ENCODE measurements around the gene IQGAP2. TPM values are rescaled to one million over a fixed set of nuclear protein-coding genes. Genes with fewer than 3 reads are reported as not detected.
A peak's percentile ranks its signal among the peaks of the same experiment; 100 is the strongest.

The IQGAP2 gene
- total RNA-seq, 3 donors from 2014 or later (not counting 1 experiment from before 2014, with no cell fraction given) = 172 to 218 (median 207) TPM

DNA sequence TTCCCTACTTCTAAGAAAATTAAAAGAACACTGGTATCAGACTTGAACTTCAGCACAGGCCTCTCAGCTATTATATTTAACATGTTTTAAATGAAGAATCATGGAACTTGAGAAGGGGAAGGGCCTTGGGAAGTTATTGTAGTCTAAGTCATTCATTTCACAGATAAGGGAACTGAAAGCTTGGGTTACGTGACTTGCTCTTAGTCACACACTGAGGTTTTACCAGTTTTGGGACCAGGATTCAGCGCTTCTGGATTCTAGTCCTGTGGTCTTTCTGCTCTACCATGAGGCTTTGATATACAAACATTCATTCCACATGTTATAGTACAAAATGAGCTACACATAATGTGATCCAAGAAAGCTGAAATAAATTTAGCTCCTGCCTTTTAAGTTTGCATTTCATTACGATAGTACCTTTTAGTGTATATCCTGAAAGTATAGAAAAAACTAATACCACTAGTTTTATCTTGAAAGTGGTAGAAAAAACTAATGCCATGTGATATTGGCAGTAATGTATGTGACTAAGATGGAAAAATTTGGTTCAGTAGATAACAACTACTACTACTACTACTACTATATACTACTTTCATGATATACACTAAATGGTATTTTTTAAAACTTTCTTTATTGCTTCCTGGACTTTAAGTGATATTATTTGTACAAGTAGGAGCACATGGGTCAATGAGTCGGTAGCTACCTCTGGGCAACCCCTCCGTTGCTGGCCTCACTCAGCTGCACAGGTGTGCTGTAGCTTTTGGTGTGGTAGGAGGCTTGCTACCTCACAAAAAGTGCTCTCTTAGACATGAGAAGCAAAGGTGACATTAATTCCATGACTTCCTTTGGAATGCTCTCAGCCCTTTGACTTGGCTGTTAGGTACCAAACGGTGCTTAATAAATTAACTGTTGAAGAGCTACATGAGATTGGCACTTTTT, 179.4 kb downstream of the IQGAP2 start:
- ATAC-seq = peak in 1 of 3 donors; percentile 42
- Mint-ChIP-seq H3K27me3 (ENCODE audit: low read depth in 2 of 2) (no peaks in the 10 kb centered on the region), H3K9me3 (no peaks in the 10 kb centered on the region), H3K36me3 (no peaks in the 10 kb centered on the region), H3K27ac (peak overlapping the region; percentile 75 to 82), H3K4me3 (no peak overlapping the region), H3K4me1 (peaks cover 20 to 33% of the 10 kb centered on the region in 2 donors)
- peak in 1 of 2 donors; percentile 12 for DNase-seq
- H3K27me3 ChIP-seq (ENCODE audit: control insufficient read depth, insufficient read depth, low read length) = no peaks in the 10 kb centered on the region
- H3K4me1 ChIP-seq (ENCODE audit: control insufficient read depth, insufficient read depth, low read length) = peaks cover 6% of the 10 kb centered on the region
- TF ChIP-seq, protein P1, sequence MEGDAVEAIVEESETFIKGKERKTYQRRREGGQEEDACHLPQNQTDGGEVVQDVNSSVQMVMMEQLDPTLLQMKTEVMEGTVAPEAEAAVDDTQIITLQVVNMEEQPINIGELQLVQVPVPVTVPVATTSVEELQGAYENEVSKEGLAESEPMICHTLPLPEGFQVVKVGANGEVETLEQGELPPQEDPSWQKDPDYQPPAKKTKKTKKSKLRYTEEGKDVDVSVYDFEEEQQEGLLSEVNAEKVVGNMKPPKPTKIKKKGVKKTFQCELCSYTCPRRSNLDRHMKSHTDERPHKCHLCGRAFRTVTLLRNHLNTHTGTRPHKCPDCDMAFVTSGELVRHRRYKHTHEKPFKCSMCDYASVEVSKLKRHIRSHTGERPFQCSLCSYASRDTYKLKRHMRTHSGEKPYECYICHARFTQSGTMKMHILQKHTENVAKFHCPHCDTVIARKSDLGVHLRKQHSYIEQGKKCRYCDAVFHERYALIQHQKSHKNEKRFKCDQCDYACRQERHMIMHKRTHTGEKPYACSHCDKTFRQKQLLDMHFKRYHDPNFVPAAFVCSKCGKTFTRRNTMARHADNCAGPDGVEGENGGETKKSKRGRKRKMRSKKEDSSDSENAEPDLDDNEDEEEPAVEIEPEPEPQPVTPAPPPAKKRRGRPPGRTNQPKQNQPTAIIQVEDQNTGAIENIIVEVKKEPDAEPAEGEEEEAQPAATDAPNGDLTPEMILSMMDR (IDR thresholded peaks at IDR 0.05) = no peak
- 85% methylated on average over 4 of the region's 6 CpGs for WGBS (ENCODE audit: insufficient coverage)
- H3K36me3 ChIP-seq (ENCODE audit: control insufficient read depth, insufficient read depth, low read length) = peaks cover 6% of the 10 kb centered on the region
- H3K27ac ChIP-seq (ENCODE audit: low read length) = peak overlapping the region; percentile 14
- intact Hi-C loops (cut with micrococcal nuclease) = loop anchor here (1.0 to 5.0 kb wide), 4 partner anchors 35 to 508 kb away; partner anchors contain the start of gene IQGAP2
- no peak overlapping the region for H3K4me3 ChIP-seq (ENCODE audit: low read length)
- no peaks in the 10 kb centered on the region for H3K9me3 ChIP-seq (ENCODE audit: control insufficient read depth, insufficient read depth, low read length)

DNA sequence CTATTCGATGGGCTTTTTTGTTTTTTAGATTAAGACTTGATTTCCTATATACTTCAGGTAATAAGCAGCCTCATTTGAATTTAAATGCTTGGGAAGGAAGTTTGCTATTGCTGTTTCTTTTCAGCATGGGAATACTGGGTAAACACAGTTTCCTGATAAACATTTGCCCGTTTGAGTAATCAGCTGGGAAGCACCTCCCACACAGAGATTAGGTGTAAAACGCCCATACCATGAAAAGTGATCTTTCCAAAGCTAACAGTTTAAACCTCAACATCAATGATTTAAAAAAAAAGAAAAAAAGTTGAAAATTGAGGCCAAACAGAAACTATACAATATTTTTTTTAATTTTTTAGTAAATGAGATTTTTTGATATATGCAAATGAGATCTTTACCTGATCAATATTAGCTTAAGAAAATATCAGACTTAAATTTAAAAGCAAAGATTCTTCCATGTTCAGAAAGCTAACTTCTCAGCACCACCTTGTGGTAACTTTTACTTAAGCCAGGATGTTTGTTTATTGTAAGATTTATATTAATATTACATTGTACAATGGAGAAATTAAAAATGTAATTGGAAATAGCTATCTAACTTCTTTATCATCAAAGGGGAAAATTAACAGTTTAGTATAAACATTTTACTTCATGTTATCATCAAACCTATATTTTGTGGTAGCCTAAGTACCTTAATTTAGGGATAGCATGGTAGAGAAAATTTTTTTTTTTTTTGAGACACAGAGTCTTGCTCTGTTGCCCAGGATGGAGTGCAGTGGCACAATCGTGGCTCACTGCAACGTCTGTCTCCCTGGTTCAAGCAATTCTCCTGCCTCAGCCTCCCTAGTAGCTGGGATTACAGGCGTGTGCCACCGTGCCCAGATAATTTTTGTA, 180.3 kb downstream of the IQGAP2 start:
- no peaks in the 10 kb centered on the region for H3K36me3 Mint-ChIP-seq
- no peaks in the 10 kb centered on the region for H3K9me3 Mint-ChIP-seq
- no peaks in the 10 kb centered on the region for H3K27me3 ChIP-seq (ENCODE audit: control insufficient read depth, insufficient read depth, low read length)
- DNase-seq = peak in 1 of 2 donors; percentile 61
- H3K4me1 ChIP-seq (ENCODE audit: control insufficient read depth, insufficient read depth, low read length) = peaks cover 6% of the 10 kb centered on the region
- TF ChIP-seq, protein P1 (IDR thresholded peaks at IDR 0.05) = peak; percentile 56
- WGBS (ENCODE audit: insufficient coverage) = 73% methylated on average over 5 of the region's 7 CpGs
- H3K27ac ChIP-seq (ENCODE audit: low read length) = no peak overlapping the region
- intact Hi-C loops (cut with micrococcal nuclease) = loop anchor here (1.0 to 5.0 kb wide), 4 partner anchors 36 to 509 kb away; partner anchors contain the start of gene IQGAP2
- peak overlapping the region; percentile 75 to 82 for H3K27ac Mint-ChIP-seq
- peaks cover 13 to 26% of the 10 kb centered on the region in 2 donors for H3K4me1 Mint-ChIP-seq
- no peaks in the 10 kb centered on the region for H3K9me3 ChIP-seq (ENCODE audit: control insufficient read depth, insufficient read depth, low read length)
- peaks cover 3% of the 10 kb centered on the region for H3K36me3 ChIP-seq (ENCODE audit: control insufficient read depth, insufficient read depth, low read length)
- H3K4me3 ChIP-seq (ENCODE audit: low read length) = no peak overlapping the region
- peak in 2 of 3 donors; percentile 33 to 40 for ATAC-seq
- H3K27me3 Mint-ChIP-seq (ENCODE audit: low read depth in 2 of 2) = no peaks in the 10 kb centered on the region
- H3K4me3 Mint-ChIP-seq = no peak overlapping the region

DNA sequence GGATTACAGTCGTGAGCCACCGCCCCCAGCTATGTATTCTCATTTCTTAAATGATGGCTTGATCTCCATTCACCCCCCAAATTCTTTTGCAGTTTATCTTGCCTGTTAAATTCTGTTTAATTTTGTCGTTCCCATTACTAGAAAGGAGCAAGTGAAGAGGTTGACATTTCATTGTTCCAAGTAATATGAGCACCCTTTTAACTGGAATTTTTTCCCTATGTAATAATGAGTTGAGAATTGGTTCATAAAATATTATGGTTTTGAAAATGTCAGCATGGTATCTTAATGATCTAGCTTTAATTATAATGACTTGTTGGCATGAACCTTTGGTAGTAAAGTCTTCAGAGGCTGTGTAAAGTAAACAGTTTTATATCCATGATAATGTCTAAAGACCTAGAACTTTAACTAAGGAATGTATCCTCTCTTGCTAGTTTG, 182.7 kb downstream of the IQGAP2 start:
- H3K4me3 Mint-ChIP-seq = no peak overlapping the region
- 89% methylated on average over 2 of the region's 3 CpGs for WGBS (ENCODE audit: insufficient coverage)
- H3K4me3 ChIP-seq (ENCODE audit: low read length) = no peak overlapping the region
- DNase-seq = no peak
- H3K9me3 ChIP-seq (ENCODE audit: control insufficient read depth, insufficient read depth, low read length) = no peaks in the 10 kb centered on the region
- peaks cover 5% of the 10 kb centered on the region for H3K4me1 ChIP-seq (ENCODE audit: control insufficient read depth, insufficient read depth, low read length)
- peaks cover 22% of the 10 kb centered on the region for H3K36me3 ChIP-seq (ENCODE audit: control insufficient read depth, insufficient read depth, low read length)
- H3K9me3 Mint-ChIP-seq = no peaks in the 10 kb centered on the region
- no peaks in the 10 kb centered on the region for H3K27me3 ChIP-seq (ENCODE audit: control insufficient read depth, insufficient read depth, low read length)
- H3K27me3 Mint-ChIP-seq (ENCODE audit: low read depth in 2 of 2) = no peaks in the 10 kb centered on the region
- TF ChIP-seq, protein P1 (IDR thresholded peaks at IDR 0.05) = no peak
- ATAC-seq = no peak
- H3K27ac ChIP-seq (ENCODE audit: low read length) = no peak overlapping the region
- H3K36me3 Mint-ChIP-seq = no peaks in the 10 kb centered on the region
- peak overlapping the region; percentile 50 to 54 for H3K27ac Mint-ChIP-seq
- intact Hi-C loops (cut with micrococcal nuclease) = no loop called here
- peaks cover 8 to 21% of the 10 kb centered on the region in 2 donors for H3K4me1 Mint-ChIP-seq
